Right lobe of liver (tissue), 4 donors: ENCODE results near the gene PLCB1.

Experiments used
- POLR2A ChIP-seq: fragments of 450-650 bp; IDR thresholded peaks from one replicate; pipeline ENCODE4 v1.6.1; 2017; ENCODE audit warnings: antibody characterized with exemption, mild to moderate bottlenecking
- TF ChIP-seq, protein P1 (sequence below), 4 donors: fragments of 200-600 bp in 3 of 4; fragments of 450-650 bp in 1 of 4; IDR thresholded peaks; one replicate each; pipeline versions ENCODE4 v1.5.1 to v1.8.0; 2016 to 2022; ENCODE audit warnings: antibody characterized with exemption in 4 of 4, mild to moderate bottlenecking in 2 of 4
- donor health status: DM: no; HTN: no; CAD: no.
- donor health status: DM: no; HTN: no; CAD: no.
- donor health status: DM: no; HTN: yes; CAD: no.

- TF ChIP-seq POLR2A = no peak
- TF ChIP-seq, protein P1, sequence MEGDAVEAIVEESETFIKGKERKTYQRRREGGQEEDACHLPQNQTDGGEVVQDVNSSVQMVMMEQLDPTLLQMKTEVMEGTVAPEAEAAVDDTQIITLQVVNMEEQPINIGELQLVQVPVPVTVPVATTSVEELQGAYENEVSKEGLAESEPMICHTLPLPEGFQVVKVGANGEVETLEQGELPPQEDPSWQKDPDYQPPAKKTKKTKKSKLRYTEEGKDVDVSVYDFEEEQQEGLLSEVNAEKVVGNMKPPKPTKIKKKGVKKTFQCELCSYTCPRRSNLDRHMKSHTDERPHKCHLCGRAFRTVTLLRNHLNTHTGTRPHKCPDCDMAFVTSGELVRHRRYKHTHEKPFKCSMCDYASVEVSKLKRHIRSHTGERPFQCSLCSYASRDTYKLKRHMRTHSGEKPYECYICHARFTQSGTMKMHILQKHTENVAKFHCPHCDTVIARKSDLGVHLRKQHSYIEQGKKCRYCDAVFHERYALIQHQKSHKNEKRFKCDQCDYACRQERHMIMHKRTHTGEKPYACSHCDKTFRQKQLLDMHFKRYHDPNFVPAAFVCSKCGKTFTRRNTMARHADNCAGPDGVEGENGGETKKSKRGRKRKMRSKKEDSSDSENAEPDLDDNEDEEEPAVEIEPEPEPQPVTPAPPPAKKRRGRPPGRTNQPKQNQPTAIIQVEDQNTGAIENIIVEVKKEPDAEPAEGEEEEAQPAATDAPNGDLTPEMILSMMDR (IDR thresholded peaks at IDR 0.05) = no peak
Observed at GRCh38 chr20:8315639-8316573, 183.8 kb downstream of the PLCB1 start.
